Tibial nerve (tissue), 4 donors: Measurements from ENCODE around the gene COL8A2. TPM values are rescaled to one million over a fixed set of nuclear protein-coding genes. Genes with fewer than 3 reads are reported as not detected.
A peak's percentile ranks its signal among the peaks of the same experiment; 100 is the strongest.

Experiments used
- DNase-seq, 2 donors: peaks; one replicate each; pipeline ENCODE4 v3.0.0-alpha.2; 2019; ENCODE audit warnings: low spot score in 2 of 2
- H3K27ac ChIP-seq, 4 donors: fragments of 200-600 bp; sonication (generic) in 3 of 4; one replicate each; pipeline ENCODE4 v1.5.1; 2017 to 2019; ENCODE audit warnings: mild to moderate bottlenecking in 1 of 4
- H3K27me3 ChIP-seq, 2 donors: fragments of 200-600 bp; sonication (generic) in 1 of 2; one replicate each; pipeline versions ENCODE4 v1.5.1 to v1.6.0; 2017 to 2019
- H3K36me3 ChIP-seq, 3 donors: fragments of 200-600 bp; sonication (generic); one replicate each; pipeline ENCODE4 v1.5.1; 2018 to 2019
- H3K4me1 ChIP-seq, 4 donors: fragments of 200-600 bp; sonication (generic) in 3 of 4; one replicate each; pipeline ENCODE4 v1.5.1; 2017 to 2019
- H3K4me3 ChIP-seq, 4 donors: fragments of 200-600 bp; sonication (generic) in 3 of 4; one replicate each; pipeline ENCODE4 v1.5.1; 2017 to 2019; ENCODE audit warnings: mild to moderate bottlenecking in 1 of 4, moderate library complexity in 1 of 4
- H3K9me3 ChIP-seq, 4 donors: fragments of 200-600 bp; sonication (generic) in 3 of 4; one replicate each; pipeline ENCODE4 v1.5.1; 2017 to 2019
- CTCF ChIP-seq, 5 experiments: fragments of 200-600 bp in 3 of 5; fragments of 450-650 bp in 2 of 5; sonication (generic) in 3 of 5; IDR thresholded peaks; one replicate each; pipeline ENCODE4 v1.5.1; 2016 to 2019; ENCODE audit warnings: antibody characterized with exemption in 5 of 5, mild to moderate bottlenecking in 3 of 5, moderate library complexity in 2 of 5
- EP300 ChIP-seq, 2 donors: sonication (generic); formaldehyde crosslinking; IDR thresholded peaks; one replicate each; pipeline ENCODE4 v1.6.1; 2017; ENCODE audit warnings: antibody characterized with exemption in 2 of 2, mild to moderate bottlenecking in 1 of 2
- POLR2A ChIP-seq, 2 donors: fragments of 450-650 bp; IDR thresholded peaks; one replicate each; pipeline ENCODE4 v1.6.1; 2017; ENCODE audit warnings: antibody characterized with exemption in 2 of 2, mild to moderate bottlenecking in 2 of 2, moderate library complexity in 2 of 2
- WGBS, 2 donors: methylation state at CpG; one replicate each; pipeline ENCODE4 v1.1.5; 2018; 5-methylcytosine and 5-hydroxymethylcytosine counted together
- total RNA-seq, 4 donors: library from RNA; depleted of rRNA; stranded (reverse); fragments of >200 nt; gene quantifications; one replicate each; pipeline ENCODE4 v1.1.0, GENCODE V29; 2016

Gene COL8A2
- total RNA-seq, 4 donors from 2014 or later, result 26.7 to 57.9 (median 50.2) TPM

- peaks cover 0 to 54% (median 19%) of the 10 kb centered on the region in 4 donors for H3K4me1 ChIP-seq
- peaks cover 0 to 13% (median 0%) of the 10 kb centered on the region in 3 donors for H3K36me3 ChIP-seq
- H3K27me3 ChIP-seq, result no peaks in the 10 kb centered on the region
- TF ChIP-seq CTCF (IDR thresholded peaks at IDR 0.05) (no peak), EP300 (IDR thresholded peaks at IDR 0.05) (no peak)
- no peak overlapping the region for H3K4me3 ChIP-seq
- H3K9me3 ChIP-seq, result no peaks in the 10 kb centered on the region
- H3K27ac ChIP-seq, result no peak overlapping the region
- DNase-seq, result no peak
- WGBS, 2 donors, result 92 to 100% methylated on average over 1 of the region's 1 CpG
Observed at GRCh38 chr1:36165145-36165544, 40.1 kb upstream of the COL8A2 start.

GRCh38 chr1:36164361-36164760, 39.3 kb upstream of the COL8A2 start:
- TF ChIP-seq POLR2A (IDR thresholded peaks at IDR 0.05) (no peak), EP300 (IDR thresholded peaks at IDR 0.05) (no peak), CTCF (IDR thresholded peaks at IDR 0.05) (no peak)
- Histone ChIP-seq H3K9me3 (no peaks in the 10 kb centered on the region), H3K4me3 (no peak overlapping the region), H3K27ac (peak overlapping the region in 1 of 4 donors; percentile 21), H3K36me3 (peaks cover 0 to 9% (median 0%) of the 10 kb centered on the region in 3 donors), H3K27me3 (no peaks in the 10 kb centered on the region), H3K4me1 (peaks cover 0 to 61% (median 27%) of the 10 kb centered on the region in 4 donors)
- no peak for DNase-seq
- WGBS, 2 donors, result 94% methylated on average over 2 of the region's 2 CpGs

GRCh38 chr1:36163426-36163825, 38.4 kb upstream of the COL8A2 start:
- H3K36me3 ChIP-seq, result peaks cover 0 to 9% (median 0%) of the 10 kb centered on the region in 3 donors
- peak overlapping the region in 2 of 4 donors; percentile 97 to 99 for H3K27ac ChIP-seq
- no peak for TF ChIP-seq POLR2A (IDR thresholded peaks at IDR 0.05)
- no peak for TF ChIP-seq EP300 (IDR thresholded peaks at IDR 0.05)
- TF ChIP-seq CTCF (IDR thresholded peaks at IDR 0.05), result no peak
- no peak for DNase-seq
- no peaks in the 10 kb centered on the region for H3K27me3 ChIP-seq
- H3K4me1 ChIP-seq, result peaks cover 0 to 68% (median 35%) of the 10 kb centered on the region in 4 donors
- no peaks in the 10 kb centered on the region for H3K9me3 ChIP-seq
- H3K4me3 ChIP-seq, result no peak overlapping the region

GRCh38 chr1:36162680-36163239, 37.7 kb upstream of the COL8A2 start:
- Histone ChIP-seq H3K27ac (peak overlapping the region; percentile 83 to 99 (median 91)), H3K27me3 (no peaks in the 10 kb centered on the region), H3K36me3 (peaks cover 0 to 5% (median 0%) of the 10 kb centered on the region in 3 donors), H3K4me3 (no peak overlapping the region), H3K9me3 (no peaks in the 10 kb centered on the region), H3K4me1 (peaks cover 0 to 71% (median 42%) of the 10 kb centered on the region in 4 donors)
- WGBS, 2 donors, result 40 to 46% methylated on average over 1 of the region's 1 CpG
- no peak for DNase-seq
- TF ChIP-seq POLR2A (IDR thresholded peaks at IDR 0.05), result no peak

GRCh38 chr1:36161641-36162531, 36.9 kb upstream of the COL8A2 start:
- no peak for DNase-seq
- Histone ChIP-seq H3K27ac (peak overlapping the region; percentile 83 to 99 (median 91)), H3K4me1 (peaks cover 0 to 74% (median 46%) of the 10 kb centered on the region in 4 donors), H3K36me3 (no peaks in the 10 kb centered on the region), H3K27me3 (no peaks in the 10 kb centered on the region), H3K9me3 (no peaks in the 10 kb centered on the region), H3K4me3 (peak overlapping the region in 2 of 4 donors; percentile 39 to 54)
- 34 to 41% methylated on average over 14 of the region's 14 CpGs for WGBS, 2 donors
- TF ChIP-seq POLR2A (IDR thresholded peaks at IDR 0.05), result no peak
- no peak for TF ChIP-seq EP300 (IDR thresholded peaks at IDR 0.05)
